Heart right ventricle (tissue), 16 donors: ENCODE results near the gene CAMTA2. TPM values are rescaled to one million over a fixed set of nuclear protein-coding genes. Genes with fewer than 3 reads are reported as not detected.

Source experiments
- ATAC-seq, 8 donors: fragments of 200-7000 bp; cut with Tn5 transposase; one replicate each; pipeline ENCODE4 v1.9.1; 2020; ENCODE audit warnings: mild to moderate bottlenecking in 8 of 8, moderate library complexity in 8 of 8, moderate number of reproducible peaks in 1 of 8
- DNase-seq, 2 donors: peaks; one replicate each; pipeline ENCODE4 v3.0.0-alpha.2; 2020
- H3K27ac ChIP-seq, 10 donors: fragments of 200-600 bp; sonication (generic) in 2 of 10; one replicate each; pipeline versions ENCODE4 v1.5.0 to v1.8.0; 2020 to 2022; ENCODE audit warnings: mild to moderate bottlenecking in 3 of 10
- H3K27me3 ChIP-seq, 7 donors: fragments of 200-600 bp; one replicate each; pipeline ENCODE4 v1.8.0; 2021 to 2022; ENCODE audit warnings: mild to moderate bottlenecking in 2 of 7
- H3K36me3 ChIP-seq, 9 donors: fragments of 200-600 bp; sonication (generic) in 1 of 9; one replicate each; pipeline versions ENCODE4 v1.5.0 to v1.8.0; 2020 to 2022; ENCODE audit warnings: mild to moderate bottlenecking in 2 of 9
- H3K4me1 ChIP-seq, 9 donors: fragments of 200-600 bp; sonication (generic) in 1 of 9; one replicate each; pipeline versions ENCODE4 v1.5.0 to v1.8.0; 2020 to 2022; ENCODE audit warnings: mild to moderate bottlenecking in 4 of 9
- H3K4me3 ChIP-seq, 10 donors: fragments of 200-600 bp; sonication (generic) in 2 of 10; one replicate each; pipeline versions ENCODE4 v1.5.0 to v1.8.0; 2020 to 2022; ENCODE audit warnings: mild to moderate bottlenecking in 7 of 10, moderate library complexity in 2 of 10
- H3K9me3 ChIP-seq, 11 donors: fragments of 200-600 bp in 10 of 11; sonication (generic) in 2 of 11; one replicate each; pipeline versions ENCODE4 v1.5.0 to v1.8.0; 2013 to 2022; ENCODE audit warnings: mild to moderate bottlenecking in 2 of 11, control low read depth in 1 of 11, moderate library complexity in 1 of 11
- WGBS, 2 donors: extraction: QIAGEN DNeasy Blood & Tissue Kit; methylation state at CpG; one replicate each; pipeline ENCODE4 v1.1.7; 2013; ENCODE audit warnings: inconsistent platforms in 1 of 2; 5-methylcytosine and 5-hydroxymethylcytosine counted together
- intact Hi-C, 10 donors: fragments of 100-400 bp; cut with DNase I; formaldehyde crosslinking; loops; one replicate each; pipeline versions ENCODE4 v1.11.1 to v1.14.2; 2022
- polyA plus RNA-seq, 2 donors: library from polyadenylated mRNA; stranded (reverse); fragments of 200-250 nt; gene quantifications; one replicate each; pipeline ENCODE4 v1.2.3, GENCODE V29; 2013
- total RNA-seq, 10 donors: library from RNA; stranded (reverse); fragmentation: NEBNext Ultra II Directional in 3 of 10; extraction: Animal tissue kit (Norgen Biotek cat#: 25700) in 3 of 10; gene quantifications; one replicate each; pipeline versions ENCODE4 v1.2.1 to v1.2.4, GENCODE V29; 2021 to 2023
- TF ChIP-seq, protein P1 (sequence below), 9 donors: fragments of 200-600 bp; sonication (generic) in 2 of 9; IDR thresholded peaks; one replicate each; pipeline versions ENCODE4 v1.5.0 to v1.8.0; 2021 to 2022; ENCODE audit warnings: antibody characterized with exemption in 9 of 9, mild to moderate bottlenecking in 5 of 9, moderate library complexity in 1 of 9
- donor health status: Arrhythmogenic right ventricular cardiomyopathy.
- donor health status: ischemic (EF 13 %, LVEDD 7.1; RV severe dilation, severe dysfunction).
- donor health status: healthy with polysubstance abuse.
- donor health status: DM: no; HTN: yes; CAD: no.
- donor health status: DM: no; HTN: no; CAD: no.
- donor health status: ischemic (EF 25% LVEDD 6.9; RV normal size, moderate dysfunction).
- donor health status: ischemic (EF 25% LVEDD 5.7; RV mildly dilated, moderate dysfunction).
- donor health status: healthy.
- donor health status: DM: yes; HTN: yes; CAD: no.
- donor health status: Ischemic cardiomyopathy.
- donor health status: ischemic (EF 35%, LVEDD 5.7; RV mildly dilated, moderate dysfunction).
- donor health status: nonischemic (EF 11% LVEDD 7.7; RV severe dilation, severe dysfunction).
- donor health status: DM: yes; HTN: yes; CAD: no.
- donor health status: PGD.
- donor health status: ischemic (EF 29% LVEDD 5.4; RV normal size, mild dysfunction).
- donor health status: nonischemic (EF 23%, LVEDD 6.1; RV moderate dilation, normal function).

Gene CAMTA2
- total and polyA plus RNA-seq, 12 donors = 26.0 to 74.3 (median 34.3) TPM

DNA sequence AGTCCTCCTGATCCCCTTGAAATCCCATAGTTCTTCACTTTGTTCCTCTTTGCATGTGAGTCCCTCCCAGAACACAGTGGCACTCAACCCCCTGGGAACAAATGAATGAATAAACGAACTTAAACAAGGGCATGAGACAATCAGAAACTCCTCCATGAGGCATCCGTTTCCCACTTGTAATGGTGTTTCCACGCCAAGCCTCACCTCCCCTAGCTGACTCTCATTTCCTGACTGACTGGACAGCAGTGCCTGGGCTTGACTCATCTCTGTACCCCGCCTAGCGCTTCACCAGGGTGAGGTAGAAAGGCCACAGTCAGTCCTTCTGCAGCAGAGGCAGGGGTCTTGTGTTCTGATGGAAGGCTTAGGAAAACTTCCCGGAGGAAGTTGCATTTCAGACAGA, 24.5 kb upstream of the CAMTA2 start:
- 76 to 80% methylated on average over 6 of the region's 6 CpGs for WGBS, 2 donors
- H3K4me3 ChIP-seq = no peak overlapping the region
- H3K9me3 ChIP-seq = no peaks in the 10 kb centered on the region
- H3K27ac ChIP-seq = no peak overlapping the region
- DNase-seq (no peak), ATAC-seq (peak in 1 of 8 donors; percentile 9)
- TF ChIP-seq, protein P1, sequence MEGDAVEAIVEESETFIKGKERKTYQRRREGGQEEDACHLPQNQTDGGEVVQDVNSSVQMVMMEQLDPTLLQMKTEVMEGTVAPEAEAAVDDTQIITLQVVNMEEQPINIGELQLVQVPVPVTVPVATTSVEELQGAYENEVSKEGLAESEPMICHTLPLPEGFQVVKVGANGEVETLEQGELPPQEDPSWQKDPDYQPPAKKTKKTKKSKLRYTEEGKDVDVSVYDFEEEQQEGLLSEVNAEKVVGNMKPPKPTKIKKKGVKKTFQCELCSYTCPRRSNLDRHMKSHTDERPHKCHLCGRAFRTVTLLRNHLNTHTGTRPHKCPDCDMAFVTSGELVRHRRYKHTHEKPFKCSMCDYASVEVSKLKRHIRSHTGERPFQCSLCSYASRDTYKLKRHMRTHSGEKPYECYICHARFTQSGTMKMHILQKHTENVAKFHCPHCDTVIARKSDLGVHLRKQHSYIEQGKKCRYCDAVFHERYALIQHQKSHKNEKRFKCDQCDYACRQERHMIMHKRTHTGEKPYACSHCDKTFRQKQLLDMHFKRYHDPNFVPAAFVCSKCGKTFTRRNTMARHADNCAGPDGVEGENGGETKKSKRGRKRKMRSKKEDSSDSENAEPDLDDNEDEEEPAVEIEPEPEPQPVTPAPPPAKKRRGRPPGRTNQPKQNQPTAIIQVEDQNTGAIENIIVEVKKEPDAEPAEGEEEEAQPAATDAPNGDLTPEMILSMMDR (IDR thresholded peaks at IDR 0.05) = no peak
- intact Hi-C loops = no loop called here
- peaks cover 0 to 6% (median 0%) of the 10 kb centered on the region in 9 donors for H3K4me1 ChIP-seq
- no peaks in the 10 kb centered on the region for H3K27me3 ChIP-seq
- H3K36me3 ChIP-seq = peaks cover 5 to 100% (median 68%) of the 10 kb centered on the region in 9 donors

DNA sequence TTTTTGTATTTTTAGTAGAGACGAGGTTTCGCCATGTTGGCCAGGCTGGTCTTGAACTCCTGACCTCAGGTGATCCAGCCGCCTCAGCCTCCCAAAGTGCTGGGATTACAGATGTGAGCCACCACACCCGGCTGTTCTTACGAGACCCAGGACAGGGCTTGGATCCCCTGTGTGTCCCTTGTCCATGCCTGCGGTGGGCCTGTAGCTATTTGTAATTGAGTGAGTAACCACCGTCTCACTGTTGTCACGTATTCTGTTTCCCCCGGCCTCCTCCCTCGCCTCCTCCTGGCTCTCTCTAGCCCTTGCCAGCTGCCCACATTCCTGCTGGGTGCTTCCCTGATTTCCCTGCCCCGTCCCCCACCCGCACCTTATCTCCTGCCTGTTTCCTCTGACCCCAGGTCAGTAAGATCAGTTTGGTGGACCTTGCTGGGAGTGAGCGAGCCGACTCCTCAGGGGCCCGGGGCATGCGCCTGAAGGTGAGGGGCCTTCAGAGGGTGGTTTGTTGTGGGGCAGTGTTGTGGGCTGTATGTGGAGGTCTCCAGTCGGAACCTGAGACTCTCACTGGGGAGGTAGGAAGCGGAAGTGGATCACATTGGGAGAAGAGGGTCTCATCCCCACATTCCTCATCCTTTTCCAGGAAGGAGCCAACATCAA, 15.9 kb upstream of the CAMTA2 start:
- H3K9me3 ChIP-seq = no peaks in the 10 kb centered on the region
- intact Hi-C loops = no loop called here
- no peak overlapping the region for H3K4me3 ChIP-seq
- TF ChIP-seq, protein P1 (IDR thresholded peaks at IDR 0.05) = no peak
- ATAC-seq = no peak
- H3K27ac ChIP-seq = no peak overlapping the region
- no peaks in the 10 kb centered on the region for H3K27me3 ChIP-seq
- peaks cover 13 to 37% (median 23%) of the 10 kb centered on the region in 9 donors for H3K4me1 ChIP-seq
- peaks cover 7 to 77% (median 71%) of the 10 kb centered on the region in 9 donors for H3K36me3 ChIP-seq
- no peak for DNase-seq
- WGBS, 2 donors = 82 to 86% methylated on average over 18 of the region's 18 CpGs

DNA sequence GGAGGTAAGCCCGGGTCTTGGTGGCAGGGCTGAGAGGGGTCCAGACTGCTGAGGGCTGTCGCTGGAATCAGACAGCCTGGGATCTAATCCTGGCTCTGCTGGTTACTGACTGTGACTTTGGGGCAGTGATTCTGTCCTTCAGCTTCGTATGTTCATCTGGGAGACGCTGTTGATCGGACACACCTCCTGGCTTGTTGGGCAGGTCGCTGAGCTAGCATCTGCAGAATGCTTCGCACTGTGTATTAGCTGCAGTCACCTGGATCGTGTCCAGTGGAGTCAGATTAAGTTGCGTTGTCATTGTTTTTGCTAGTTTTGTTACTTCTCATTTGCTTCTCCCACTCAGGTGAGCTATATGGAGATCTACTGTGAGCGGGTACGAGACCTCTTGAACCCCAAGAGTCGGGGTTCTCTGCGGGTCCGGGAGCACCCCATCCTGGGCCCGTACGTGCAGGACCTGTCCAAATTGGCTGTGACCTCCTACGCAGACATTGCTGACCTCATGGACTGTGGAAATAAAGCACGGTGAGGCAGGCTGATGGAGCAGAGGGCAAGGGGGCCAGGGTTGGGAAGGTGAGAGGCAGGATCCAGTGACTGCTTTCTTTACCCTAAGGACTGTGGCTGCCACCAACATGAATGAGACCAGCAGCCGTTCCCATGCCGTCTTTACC, 14.8 kb upstream of the CAMTA2 start:
- ATAC-seq (no peak), DNase-seq (no peak)
- TF ChIP-seq, protein P1 (IDR thresholded peaks at IDR 0.05) = no peak
- Histone ChIP-seq H3K4me3 (no peak overlapping the region), H3K9me3 (no peaks in the 10 kb centered on the region), H3K27ac (peak overlapping the region in 2 of 10 donors; percentile 28 to 96), H3K27me3 (no peaks in the 10 kb centered on the region), H3K4me1 (peaks cover 13 to 37% (median 23%) of the 10 kb centered on the region in 9 donors), H3K36me3 (peaks cover 2 to 66% (median 60%) of the 10 kb centered on the region in 9 donors)
- WGBS, 2 donors = 90 to 91% methylated on average over 20 of the region's 20 CpGs
- intact Hi-C loops = no loop called here

DNA sequence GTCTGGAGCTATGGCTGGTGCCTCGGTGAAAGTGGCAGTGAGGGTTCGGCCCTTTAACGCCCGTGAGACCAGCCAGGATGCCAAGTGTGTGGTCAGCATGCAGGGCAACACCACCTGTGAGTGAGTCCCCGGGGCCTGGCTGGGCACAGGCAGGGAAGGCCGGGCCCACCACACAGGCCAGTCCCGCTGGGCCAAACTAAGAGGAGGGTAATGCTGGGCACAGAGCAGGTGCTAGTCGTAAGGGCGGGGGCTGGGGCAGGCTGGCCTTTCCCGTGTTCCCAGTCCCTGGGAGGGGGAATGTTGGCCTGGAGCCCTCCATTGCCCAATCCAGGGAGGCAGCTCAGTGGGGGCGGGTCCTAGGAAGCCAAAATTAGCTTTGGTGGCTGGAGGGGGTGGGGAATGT, 12.8 kb upstream of the CAMTA2 start:
- peak; percentile 18 to 82 (median 68) for ATAC-seq
- WGBS, 2 donors = 45 to 51% methylated on average over 11 of the region's 11 CpGs

More for the DNA sequence above, 12.8 kb upstream of the CAMTA2 start:
- Histone ChIP-seq H3K27ac (peak overlapping the region; percentile 87 to 97 (median 94)), H3K27me3 (no peaks in the 10 kb centered on the region), H3K4me3 (peak overlapping the region in 9 of 10 donors; percentile 67 to 100 (median 95)), H3K9me3 (no peaks in the 10 kb centered on the region), H3K36me3 (peaks cover 0 to 46% (median 41%) of the 10 kb centered on the region in 9 donors), H3K4me1 (peaks cover 18 to 44% (median 30%) of the 10 kb centered on the region in 9 donors)
- intact Hi-C loops = no loop called here
- TF ChIP-seq, protein P1 (IDR thresholded peaks at IDR 0.05) = no peak
- peak; percentile 87 to 88 for DNase-seq
